ENCODE results near the gene DECR2. TPM values are rescaled to one million over a fixed set of nuclear protein-coding genes. Genes with fewer than 3 reads are reported as not detected.

DECR2 gene
- total and polyA plus RNA-seq, 2 of the 13 experiments (the other 11 are each of a cell fraction or from before 2014, with no cell fraction given): 36.3 to 44.6 TPM

DNA sequence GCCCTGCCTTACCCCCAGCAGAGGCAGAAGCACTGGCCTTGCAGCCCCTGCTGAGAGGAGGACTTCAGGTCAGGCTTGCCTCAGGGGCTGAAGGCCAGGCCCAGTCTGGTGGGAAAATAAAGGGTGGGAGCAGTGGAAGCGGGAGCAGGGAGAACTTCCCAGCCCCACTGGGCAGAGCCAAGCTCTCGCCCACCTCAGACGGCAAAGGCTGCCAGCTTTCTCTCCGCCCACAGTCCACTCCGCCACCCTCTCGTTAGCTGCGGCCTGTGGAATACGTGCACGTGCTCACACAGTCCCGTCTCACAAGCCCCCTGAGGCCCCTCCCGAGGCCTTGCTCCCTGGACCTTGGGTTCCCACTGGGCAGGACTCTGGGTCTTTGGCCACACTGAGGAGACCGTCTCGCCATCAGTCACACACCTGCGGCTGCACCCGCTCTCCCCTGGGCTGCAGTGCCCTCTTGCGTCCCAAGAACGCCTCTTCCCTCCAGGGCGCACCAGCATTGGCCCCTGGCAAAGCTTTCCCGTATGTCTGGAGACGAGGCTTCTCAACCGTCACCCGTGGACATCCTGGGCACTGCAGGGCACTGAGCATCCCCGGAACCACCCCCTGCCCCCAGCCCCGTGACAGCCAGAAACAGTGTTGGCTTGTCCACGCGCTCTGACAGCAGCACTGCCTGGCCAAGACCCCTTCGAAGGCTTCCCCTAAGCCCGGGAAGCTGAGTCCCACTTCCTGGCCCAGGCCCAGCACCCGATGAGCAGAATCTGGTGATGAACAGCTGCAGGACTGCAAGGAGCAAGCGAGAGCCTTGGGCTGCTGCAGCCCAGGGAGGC is 39.6 kb upstream of the DECR2 start (continued):
- TF ChIP-seq GLI4 (CRISPR knock-in tag; IDR thresholded peaks at IDR 0.05; ENCODE audit: borderline replicate concordance) (peak; percentile 69; the same call in 1 of the 2 replicates), PHF21A (CRISPR knock-in tag; IDR thresholded peaks at IDR 0.05) (peak; percentile 78; the same call in 1 of the 2 replicates), ZNF564 (CRISPR knock-in tag; IDR thresholded peaks at IDR 0.05) (0 out of 2 replicates have a peak, but pooled peaks have one; percentile 52), ZFYVE20 (CRISPR knock-in tag; IDR thresholded peaks at IDR 0.05; ENCODE audit: borderline replicate concordance, low read depth) (no peak), MZF1 (CRISPR knock-in tag; IDR thresholded peaks at IDR 0.05; ENCODE audit: borderline replicate concordance) (no peak), TCF7L2 (IDR thresholded peaks at IDR 0.05; ENCODE audit: low read depth, low read length) (no peak), ZNF572 (CRISPR knock-in tag; IDR thresholded peaks at IDR 0.05) (no peak), ZNF12 (CRISPR knock-in tag; IDR thresholded peaks at IDR 0.05) (no peak), KLF9 (CRISPR knock-in tag; IDR thresholded peaks at IDR 0.05; ENCODE audit: low read depth) (0 out of 2 replicates have a peak, but pooled peaks have one; percentile 39), U2AF1 (optimal IDR thresholded peaks at IDR 0.05; ENCODE audit: low read depth, low read length) (no peak), ZNF256 (CRISPR knock-in tag; conservative IDR thresholded peaks at IDR 0.05) (no peak), NFYC (CRISPR knock-in tag; IDR thresholded peaks at IDR 0.05) (no peak; the same call in 1 of the 2 replicates), ZSCAN30 (CRISPR knock-in tag; IDR thresholded peaks at IDR 0.05) (no peak), CBX1 (IDR thresholded peaks at IDR 0.05; ENCODE audit: low read depth) (no peak), ZNF614 (CRISPR knock-in tag; IDR thresholded peaks at IDR 0.05; ENCODE audit: borderline replicate concordance) (peak; percentile 52; the same call in 1 of the 2 replicates)
- TF ChIP-seq, protein P1, sequence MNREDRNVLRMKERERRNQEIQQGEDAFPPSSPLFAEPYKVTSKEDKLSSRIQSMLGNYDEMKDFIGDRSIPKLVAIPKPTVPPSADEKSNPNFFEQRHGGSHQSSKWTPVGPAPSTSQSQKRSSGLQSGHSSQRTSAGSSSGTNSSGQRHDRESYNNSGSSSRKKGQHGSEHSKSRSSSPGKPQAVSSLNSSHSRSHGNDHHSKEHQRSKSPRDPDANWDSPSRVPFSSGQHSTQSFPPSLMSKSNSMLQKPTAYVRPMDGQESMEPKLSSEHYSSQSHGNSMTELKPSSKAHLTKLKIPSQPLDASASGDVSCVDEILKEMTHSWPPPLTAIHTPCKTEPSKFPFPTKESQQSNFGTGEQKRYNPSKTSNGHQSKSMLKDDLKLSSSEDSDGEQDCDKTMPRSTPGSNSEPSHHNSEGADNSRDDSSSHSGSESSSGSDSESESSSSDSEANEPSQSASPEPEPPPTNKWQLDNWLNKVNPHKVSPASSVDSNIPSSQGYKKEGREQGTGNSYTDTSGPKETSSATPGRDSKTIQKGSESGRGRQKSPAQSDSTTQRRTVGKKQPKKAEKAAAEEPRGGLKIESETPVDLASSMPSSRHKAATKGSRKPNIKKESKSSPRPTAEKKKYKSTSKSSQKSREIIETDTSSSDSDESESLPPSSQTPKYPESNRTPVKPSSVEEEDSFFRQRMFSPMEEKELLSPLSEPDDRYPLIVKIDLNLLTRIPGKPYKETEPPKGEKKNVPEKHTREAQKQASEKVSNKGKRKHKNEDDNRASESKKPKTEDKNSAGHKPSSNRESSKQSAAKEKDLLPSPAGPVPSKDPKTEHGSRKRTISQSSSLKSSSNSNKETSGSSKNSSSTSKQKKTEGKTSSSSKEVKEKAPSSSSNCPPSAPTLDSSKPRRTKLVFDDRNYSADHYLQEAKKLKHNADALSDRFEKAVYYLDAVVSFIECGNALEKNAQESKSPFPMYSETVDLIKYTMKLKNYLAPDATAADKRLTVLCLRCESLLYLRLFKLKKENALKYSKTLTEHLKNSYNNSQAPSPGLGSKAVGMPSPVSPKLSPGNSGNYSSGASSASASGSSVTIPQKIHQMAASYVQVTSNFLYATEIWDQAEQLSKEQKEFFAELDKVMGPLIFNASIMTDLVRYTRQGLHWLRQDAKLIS (CRISPR knock-in tag; IDR thresholded peaks at IDR 0.05): no peak
- TF ChIP-seq, protein P2, sequence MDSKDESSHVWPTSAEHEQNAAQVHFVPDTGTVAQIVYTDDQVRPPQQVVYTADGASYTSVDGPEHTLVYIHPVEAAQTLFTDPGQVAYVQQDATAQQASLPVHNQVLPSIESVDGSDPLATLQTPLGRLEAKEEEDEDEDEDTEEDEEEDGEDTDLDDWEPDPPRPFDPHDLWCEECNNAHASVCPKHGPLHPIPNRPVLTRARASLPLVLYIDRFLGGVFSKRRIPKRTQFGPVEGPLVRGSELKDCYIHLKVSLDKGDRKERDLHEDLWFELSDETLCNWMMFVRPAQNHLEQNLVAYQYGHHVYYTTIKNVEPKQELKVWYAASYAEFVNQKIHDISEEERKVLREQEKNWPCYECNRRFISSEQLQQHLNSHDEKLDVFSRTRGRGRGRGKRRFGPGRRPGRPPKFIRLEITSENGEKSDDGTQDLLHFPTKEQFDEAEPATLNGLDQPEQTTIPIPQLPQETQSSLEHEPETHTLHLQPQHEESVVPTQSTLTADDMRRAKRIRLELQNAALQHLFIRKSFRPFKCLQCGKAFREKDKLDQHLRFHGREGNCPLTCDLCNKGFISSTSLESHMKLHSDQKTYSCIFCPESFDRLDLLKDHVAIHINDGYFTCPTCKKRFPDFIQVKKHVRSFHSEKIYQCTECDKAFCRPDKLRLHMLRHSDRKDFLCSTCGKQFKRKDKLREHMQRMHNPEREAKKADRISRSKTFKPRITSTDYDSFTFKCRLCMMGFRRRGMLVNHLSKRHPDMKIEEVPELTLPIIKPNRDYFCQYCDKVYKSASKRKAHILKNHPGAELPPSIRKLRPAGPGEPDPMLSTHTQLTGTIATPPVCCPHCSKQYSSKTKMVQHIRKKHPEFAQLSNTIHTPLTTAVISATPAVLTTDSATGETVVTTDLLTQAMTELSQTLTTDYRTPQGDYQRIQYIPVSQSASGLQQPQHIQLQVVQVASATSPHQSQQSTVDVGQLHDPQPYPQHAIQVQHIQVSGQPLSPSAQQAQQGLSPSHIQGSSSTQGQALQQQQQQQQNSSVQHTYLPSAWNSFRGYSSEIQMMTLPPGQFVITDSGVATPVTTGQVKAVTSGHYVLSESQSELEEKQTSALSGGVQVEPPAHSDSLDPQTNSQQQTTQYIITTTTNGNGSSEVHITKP (CRISPR knock-in tag; IDR thresholded peaks at IDR 0.05; ENCODE audit: low read depth): no peak; the same call in 1 of the 2 replicates
- TF ChIP-seq, protein P3, sequence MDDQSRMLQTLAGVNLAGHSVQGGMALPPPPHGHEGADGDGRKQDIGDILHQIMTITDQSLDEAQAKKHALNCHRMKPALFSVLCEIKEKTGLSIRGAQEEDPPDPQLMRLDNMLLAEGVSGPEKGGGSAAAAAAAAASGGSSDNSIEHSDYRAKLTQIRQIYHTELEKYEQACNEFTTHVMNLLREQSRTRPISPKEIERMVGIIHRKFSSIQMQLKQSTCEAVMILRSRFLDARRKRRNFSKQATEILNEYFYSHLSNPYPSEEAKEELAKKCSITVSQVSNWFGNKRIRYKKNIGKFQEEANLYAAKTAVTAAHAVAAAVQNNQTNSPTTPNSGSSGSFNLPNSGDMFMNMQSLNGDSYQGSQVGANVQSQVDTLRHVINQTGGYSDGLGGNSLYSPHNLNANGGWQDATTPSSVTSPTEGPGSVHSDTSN (CRISPR knock-in tag; IDR thresholded peaks at IDR 0.05; ENCODE audit: borderline replicate concordance): no peak
- TF ChIP-seq, protein P4, sequence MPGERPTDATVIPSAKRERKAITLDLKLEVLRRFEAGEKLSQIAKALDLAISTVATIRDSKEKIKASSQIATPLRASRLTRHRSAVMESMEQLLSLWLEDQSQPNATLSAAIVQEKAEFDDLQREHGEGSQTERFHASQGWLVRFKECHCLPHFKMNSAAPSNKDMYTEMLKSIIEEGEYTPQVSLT (CRISPR knock-in tag; IDR thresholded peaks at IDR 0.05; ENCODE audit: borderline replicate concordance, low read depth): no peak

Data from HepG2 (cell line).